ENCODE measurements around the gene ATPAF1.

Gene ATPAF1

GRCh38 chr1:46646844-46647243 lies 21.3 kb downstream of the ATPAF1 start:
- DNase-seq, result no peak

GRCh38 chr1:46646331-46646730 lies 21.8 kb downstream of the ATPAF1 start:
- no peak for DNase-seq

DNA sequence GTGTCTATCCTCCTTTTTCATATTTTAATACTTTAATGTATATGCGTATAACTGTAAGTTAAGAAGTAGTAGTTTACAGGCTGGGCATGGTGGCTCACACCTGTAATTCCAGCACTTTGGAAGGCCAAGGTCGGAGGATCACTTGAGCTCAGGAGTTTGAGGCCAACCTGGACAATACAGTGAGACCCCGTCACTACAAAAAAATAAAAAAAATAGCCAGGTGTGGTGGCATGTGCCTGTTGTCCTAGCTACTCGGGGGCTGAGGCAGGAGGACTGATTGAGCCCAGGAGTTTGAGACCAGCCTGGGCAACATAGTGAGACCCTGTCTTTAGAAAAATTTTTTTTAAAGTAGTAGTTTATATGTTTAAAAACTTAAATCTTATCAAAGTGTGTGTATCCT lies 22.3 kb downstream of the ATPAF1 start:
- no peak for DNase-seq

GRCh38 chr1:46643368-46643775 lies 24.8 kb downstream of the ATPAF1 start:
- peak; percentile 94 for DNase-seq

DNA sequence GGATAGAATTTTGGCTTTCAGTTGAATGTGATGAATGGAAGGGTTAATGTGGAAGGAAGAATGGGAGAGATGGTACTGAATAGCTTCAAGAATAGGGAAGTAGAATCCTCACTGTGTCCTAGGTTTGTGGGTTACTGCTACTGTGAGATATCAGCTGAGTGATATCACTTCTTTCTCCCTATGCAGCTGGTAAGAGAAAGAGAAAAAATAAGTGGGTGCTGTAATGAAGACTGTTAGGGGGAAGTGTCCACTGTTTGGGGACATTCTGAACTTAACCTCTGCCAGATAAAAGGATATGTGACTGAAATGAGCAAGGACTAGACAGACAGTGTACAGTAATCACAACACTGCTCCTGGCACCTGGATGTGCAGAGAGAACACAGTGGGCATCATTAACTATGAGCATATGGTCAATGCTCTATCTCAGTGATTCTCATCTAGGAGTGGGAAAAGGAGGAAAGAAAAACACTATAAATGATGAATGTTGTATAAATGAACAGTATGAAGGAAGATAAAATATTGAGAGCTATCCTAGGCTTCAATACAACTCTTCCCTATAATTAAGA lies 26.0 kb downstream of the ATPAF1 start:
- DNase-seq, result no peak

DNA sequence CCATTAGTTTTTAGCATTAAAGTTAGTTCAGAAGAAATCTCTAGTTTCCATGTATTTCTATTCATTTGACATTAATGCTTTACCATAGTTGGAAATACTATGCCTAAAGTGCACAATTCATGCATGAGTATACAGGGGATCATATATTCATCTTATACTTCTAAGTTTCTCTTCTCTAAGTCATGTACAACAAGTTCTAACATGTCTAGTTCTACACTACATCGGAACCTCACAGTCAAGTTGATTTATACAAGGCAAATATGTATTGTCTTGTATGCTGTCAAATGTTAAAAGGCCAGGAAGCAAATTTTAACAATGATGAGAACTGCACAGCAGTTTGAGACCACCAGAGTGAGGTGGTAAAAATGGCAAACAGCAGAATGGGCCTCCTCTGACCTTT lies 28.6 kb downstream of the ATPAF1 start:
- no peak for DNase-seq

DNA sequence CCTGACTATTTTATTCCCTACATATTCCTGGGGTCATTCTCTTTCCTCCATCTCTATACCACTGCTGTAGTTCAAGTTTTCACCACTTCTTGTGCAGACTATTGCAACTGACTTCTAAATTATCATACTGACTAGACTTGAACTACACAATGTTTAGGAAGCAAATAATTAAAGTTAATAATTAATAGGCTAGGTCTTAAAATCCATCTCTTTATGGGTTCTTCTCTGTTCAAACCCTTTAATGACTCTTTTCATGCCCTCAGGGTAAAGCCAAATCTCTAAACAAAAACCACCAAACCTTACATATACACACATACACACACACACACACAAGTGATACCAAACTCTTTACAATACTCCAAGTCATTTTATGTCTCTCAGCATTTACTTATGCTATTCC lies 29.2 kb downstream of the ATPAF1 start:
- DNase-seq, result no peak

DNA sequence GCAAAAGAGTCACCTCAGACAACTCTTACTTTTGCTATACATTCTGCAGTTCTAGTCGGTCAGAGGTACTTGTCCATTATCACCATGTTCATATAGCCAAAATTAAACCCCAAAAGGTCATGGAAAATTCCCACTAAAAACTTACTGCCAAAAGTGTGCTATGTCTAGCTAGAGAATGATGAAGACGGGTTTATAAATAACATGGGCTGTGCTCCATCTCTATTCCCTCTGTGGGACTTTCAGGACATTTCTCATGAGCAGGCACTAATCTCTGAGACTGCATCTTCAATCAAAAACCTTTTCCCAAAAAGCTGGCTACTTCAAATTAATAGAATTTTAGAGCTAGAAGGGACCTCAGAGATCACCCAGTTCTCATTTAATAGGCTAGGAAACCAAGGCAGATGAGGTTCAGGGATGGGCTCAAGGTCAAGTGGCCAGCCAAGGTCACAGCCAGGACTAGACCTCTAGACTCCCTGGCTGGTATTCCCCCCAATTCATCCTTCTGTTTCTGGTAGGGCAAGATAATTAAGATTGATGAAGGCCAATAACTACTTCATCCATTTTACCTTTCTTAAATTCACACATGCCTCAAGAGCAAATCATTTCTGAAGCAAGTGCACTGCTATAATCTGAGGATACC lies 30.6 kb downstream of the ATPAF1 start:
- DNase-seq, result no peak

DNA sequence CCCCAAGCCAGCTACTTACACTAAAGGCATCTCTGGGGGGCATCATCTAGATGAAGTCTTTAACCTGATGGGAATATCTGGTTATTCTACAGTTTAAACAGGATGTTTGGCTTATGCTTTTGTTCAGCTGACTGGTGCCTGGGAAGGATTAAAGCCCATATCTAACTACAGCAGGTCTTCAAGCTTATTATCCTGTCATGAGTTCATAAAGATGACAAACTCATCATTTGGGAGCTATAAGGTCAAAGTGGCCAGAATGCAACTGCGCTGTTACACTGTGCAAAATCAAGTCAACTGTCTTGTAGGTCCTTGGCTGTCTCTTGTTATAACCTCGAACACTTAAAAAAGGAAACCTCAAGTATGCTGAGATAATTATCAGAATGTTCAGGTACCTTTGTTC lies 33.0 kb downstream of the ATPAF1 start:
- DNase-seq, result no peak

GRCh38 chr1:46630719-46631118 lies 37.4 kb downstream of the ATPAF1 start:
- no peak for DNase-seq

- no peak for DNase-seq
Measured at GRCh38 chr1:46623743-46624644, 44.2 kb downstream of the ATPAF1 start.

DNA sequence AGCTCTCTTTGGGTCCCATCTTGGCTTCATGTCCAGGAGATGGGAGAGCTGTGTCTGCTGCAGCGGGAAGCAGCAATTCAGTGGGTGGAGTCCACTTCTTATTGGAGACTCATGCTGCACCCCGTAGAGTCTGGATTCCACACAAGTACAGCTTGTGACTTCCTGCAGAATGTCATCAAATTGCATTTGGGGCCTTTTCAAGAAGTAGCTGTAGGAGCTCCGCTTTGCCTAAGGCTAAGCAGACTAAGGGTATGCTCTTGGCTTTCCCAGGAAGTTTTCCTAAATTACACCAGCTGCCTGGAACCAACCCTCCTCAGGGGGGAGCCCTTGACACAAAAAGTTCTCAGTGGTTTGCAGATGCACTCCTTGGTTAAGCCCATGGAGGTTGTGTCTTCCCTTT lies 45.8 kb downstream of the ATPAF1 start:
- DNase-seq, result no peak

- DNase-seq, result no peak
Measured at GRCh38 chr1:46621930-46622329, 46.2 kb downstream of the ATPAF1 start.

DNA sequence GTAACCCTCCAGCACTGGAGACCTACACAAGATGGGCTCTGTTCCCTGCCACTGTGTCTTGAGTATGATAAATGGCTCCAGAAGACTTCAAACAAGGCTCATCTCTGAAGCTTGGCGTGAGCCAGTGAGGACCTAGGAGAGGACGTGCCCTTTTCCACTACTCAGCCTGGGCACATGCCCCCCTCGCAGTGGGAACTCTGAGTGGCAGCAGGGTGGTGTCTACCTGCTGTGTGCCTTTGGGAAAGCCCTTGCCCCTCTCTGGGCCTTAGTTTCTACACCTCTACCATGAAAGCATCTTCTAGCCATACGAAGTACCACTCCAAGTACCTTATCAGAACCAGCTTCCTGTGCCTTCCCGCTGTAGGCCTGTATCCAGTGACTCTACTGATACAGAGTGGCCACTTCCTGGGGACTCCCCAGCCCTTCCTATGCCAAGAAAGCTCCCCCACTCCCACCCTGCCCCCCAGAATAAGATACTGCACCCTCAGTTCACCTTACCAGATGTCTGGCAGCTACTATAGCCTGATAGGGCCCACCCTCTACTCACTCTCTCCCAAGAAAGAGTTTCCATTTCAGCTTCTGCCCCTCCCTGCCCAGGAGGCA lies 48.4 kb downstream of the ATPAF1 start:
- no peak for DNase-seq

DNA sequence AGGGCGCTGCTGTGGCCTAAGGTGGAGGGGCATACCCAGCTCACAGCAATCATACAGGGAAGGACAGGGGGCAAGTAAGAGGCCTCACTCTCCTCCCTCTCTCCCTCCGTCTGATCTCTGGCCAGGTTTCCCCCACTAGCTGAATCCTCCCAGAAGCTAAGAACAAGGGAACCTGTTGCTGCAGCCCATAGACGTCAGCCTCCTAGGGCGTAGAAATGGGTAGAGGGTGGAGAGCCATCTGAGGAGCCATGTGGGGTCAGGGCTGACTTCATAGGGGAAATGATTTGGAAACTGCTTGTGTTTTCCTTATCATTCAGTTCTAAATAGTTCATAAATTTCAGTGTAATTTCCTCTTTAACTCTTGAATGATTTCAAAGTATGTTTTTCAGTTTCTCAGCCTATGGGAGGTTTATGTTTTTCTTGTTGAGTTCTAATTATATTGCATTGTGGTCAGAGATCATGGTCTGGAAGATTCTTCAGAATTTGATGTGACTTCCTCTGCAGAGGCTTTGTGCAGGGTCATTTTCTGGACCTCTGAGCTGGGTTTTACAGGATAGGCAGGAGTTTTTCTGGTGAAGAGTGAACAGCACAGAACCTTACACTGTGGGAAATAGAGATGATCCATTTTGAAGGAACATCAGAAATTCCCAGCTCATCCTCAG lies 49.3 kb downstream of the ATPAF1 start:
- no peak for DNase-seq

DNA sequence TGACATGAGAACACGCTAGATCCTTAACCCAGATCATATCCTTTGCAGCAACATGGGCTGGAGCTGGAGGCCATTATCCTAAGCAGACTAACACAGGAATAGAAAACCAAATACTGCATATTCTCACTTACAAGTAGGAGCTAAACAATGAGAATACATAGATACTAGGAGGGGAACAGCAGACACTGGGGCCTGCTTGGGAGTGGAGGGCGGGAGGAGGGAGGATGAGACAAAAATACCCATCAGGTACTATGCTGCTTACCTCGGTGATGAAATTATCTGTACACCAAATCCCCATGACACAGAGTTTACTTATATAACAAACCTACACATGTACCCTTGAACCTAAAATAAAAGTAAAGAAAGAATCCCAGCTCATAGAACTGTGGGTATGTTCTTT lies 50.3 kb downstream of the ATPAF1 start:
- no peak for DNase-seq

DNA sequence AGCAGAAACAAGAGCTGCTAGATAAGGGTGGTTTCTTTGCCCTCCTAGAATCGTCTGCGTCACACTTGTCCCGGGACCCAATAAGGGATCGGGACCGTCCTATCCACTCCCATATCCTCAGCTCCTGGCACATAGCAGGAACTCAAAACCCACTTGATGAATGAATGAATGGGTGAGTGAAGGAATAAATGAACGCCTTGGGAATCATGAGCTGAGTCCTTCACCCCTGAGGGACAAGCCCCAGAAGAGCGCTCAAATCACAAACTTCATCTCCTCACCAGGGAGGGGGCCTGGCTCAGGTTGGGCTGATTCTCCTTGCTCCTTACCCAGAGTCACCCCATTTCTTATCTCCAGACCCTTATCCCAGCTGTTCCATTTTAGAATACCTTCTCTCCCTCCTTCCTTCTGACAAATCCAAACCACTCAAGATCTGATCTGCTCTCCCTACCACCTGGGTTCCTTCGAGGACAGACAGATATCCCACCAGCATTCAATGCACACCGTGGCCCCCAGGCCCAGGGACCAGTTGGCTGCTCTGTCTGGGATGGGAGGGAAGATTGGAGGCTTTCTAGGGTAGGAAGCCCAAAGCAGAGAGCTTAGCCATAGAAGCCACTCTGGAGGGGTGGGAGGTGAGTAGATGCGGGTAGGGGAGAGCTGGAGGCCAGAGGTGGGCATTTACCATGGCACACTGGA lies 50.9 kb downstream of the ATPAF1 start:
- no peak for DNase-seq

DNA sequence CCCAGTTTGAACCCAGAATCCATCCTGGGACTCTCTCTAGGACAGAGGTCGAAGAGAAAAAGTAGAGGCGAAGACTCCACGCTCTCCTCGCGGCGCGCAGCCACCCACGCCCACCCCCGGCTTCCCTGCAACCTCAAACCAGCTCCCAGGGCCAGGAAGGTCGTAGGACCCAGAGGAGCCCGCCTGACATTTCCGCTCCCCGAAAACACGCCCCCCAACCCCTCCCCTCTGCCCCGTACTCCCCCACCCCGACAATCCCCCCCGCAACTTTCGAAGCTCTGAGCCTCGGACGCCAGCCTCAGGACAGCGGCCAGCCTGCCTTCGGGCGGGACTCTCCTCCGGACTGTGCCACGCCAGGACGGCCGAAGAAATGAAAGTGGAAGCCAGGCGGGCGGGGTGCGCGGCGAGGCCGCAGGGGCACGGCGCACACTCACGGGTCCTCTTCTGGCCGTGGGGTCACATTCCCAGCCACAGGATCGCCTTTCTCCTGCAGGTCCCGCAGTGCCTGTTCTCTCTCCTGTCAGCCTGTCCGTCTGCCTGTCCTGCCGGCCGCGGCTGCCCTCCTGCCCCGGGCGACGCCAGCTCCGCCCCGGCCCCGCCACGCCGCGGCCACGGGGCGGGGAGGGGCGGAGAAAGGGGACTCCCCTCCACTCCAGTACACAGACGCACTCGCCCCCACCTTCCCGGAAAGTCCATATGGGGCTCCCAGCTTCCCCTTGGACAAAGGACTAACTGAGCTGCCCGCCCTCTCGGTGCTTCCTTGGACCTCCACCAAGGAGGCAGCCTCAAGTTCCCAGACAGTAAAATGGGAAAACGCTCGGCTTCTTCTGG lies 51.7 kb downstream of the ATPAF1 start, which contains the start of gene MOB3C:
MOB3C (minus strand) TSS at position 535 of the 831 bp plus-strand sequence. CDS start 3,490 bp downstream, outside the sequence.
- peak; percentile 25 for DNase-seq

DNA sequence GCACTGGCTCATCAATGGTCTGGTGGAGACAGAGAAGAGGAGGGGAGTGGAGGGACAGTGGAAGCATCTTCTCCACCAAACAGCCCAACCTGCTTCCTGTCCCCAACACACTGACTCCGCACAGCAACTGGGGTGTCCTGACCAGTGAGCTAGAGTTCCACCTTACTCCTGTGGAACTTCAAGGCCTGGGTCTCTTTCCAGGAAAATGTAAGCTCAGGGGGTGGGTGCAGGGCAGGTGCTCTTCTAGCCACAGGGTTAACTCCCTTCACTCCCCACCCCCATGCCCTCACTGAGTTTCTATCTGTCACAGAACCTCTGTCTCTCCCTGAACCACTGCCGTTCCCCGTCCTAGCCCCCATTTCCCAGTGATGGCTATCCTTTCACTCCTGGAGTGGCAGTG lies 52.4 kb downstream of the ATPAF1 start:
- no peak for DNase-seq

- no peak for DNase-seq
Measured at GRCh38 chr1:46615088-46615487, 53.1 kb downstream of the ATPAF1 start.

DNA sequence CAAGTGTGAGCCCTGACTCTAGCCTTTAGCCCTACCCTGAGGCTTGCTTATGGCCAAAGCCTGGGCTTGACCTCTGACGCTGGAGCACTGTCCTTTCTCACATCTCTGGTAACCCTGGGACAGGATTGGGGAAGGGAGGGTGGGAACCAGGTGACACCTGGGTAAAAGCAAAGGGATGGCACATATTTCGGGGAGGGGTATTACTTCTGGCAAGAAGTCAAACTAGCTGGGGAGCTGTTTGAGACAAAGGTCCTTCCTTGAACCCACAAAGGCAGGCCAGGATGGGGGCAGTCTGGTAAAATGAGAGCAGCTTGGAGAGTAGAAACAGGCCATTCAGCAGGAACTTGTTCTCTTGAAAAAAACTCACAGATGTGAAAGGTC lies 53.6 kb downstream of the ATPAF1 start:
- no peak for DNase-seq

All from DMS79 (cell line).